ENCODE measurements around the gene PRKCH. TPM values are rescaled to one million over a fixed set of nuclear protein-coding genes. Genes with fewer than 3 reads are reported as not detected.

The PRKCH gene
- total and polyA plus RNA-seq, 4 donors = 1.8 to 77.2 (median 33.6) TPM

DNA sequence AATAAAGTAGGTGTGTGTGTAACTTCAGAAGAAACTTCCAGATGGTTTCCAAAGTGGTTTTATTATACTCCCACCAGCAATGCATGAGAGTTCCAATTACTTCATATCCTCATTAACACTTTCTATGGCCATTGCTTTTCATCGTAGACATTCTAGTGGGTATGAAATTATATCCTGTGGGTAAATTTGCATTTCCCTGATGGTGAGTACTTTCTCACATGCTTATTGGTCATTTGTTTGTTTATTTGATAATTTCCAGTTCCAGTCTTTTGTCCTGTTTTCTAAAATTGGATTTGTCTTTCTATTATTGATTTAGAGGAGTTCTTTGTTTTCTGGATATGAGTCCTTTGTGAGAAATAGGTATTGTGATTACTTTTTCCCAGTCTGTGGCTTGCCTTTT is 70.9 kb downstream of the PRKCH start:
- no peak overlapping the region for H3K27ac ChIP-seq (ENCODE audit: low read depth in 1 of 2, low read length in 2 of 2)
- H3K27me3 ChIP-seq (ENCODE audit: control insufficient read depth in 1 of 2, insufficient read depth in 2 of 2, low read length in 1 of 2) = no peaks in the 10 kb centered on the region
- no peak overlapping the region for H3K4me3 ChIP-seq (ENCODE audit: low read length in 2 of 2)
- H3K9me3 ChIP-seq (ENCODE audit: control insufficient read depth, low read length) = peaks cover 3% of the 10 kb centered on the region
- DNase-seq = no peak
- 87 to 93% methylated on average over 1 of the region's 1 CpG for WGBS, 2 donors
- ATAC-seq (ENCODE audit: low FRiP score) = no peak
- intact Hi-C loops (cut with DNase I) = no loop called here
- no peaks in the 10 kb centered on the region for H3K4me1 ChIP-seq (ENCODE audit: control insufficient read depth in 1 of 2, insufficient read depth in 2 of 2, low read length in 2 of 2)
- no peaks in the 10 kb centered on the region for H3K36me3 ChIP-seq (ENCODE audit: control insufficient read depth in 1 of 2, insufficient read depth in 2 of 2, low read length in 1 of 2)

- Histone ChIP-seq H3K4me1 (ENCODE audit: control insufficient read depth in 1 of 2, insufficient read depth in 2 of 2, low read length in 2 of 2) (no peaks in the 10 kb centered on the region), H3K27ac (ENCODE audit: low read depth in 1 of 2, low read length in 2 of 2) (no peak overlapping the region), H3K36me3 (ENCODE audit: control insufficient read depth in 1 of 2, insufficient read depth in 2 of 2, low read length in 1 of 2) (no peaks in the 10 kb centered on the region), H3K9me3 (ENCODE audit: control insufficient read depth, low read length) (peaks cover 3% of the 10 kb centered on the region), H3K27me3 (ENCODE audit: control insufficient read depth in 1 of 2, insufficient read depth in 2 of 2, low read length in 1 of 2) (no peaks in the 10 kb centered on the region), H3K4me3 (ENCODE audit: low read length in 2 of 2) (no peak overlapping the region)
- DNase-seq (no peak), ATAC-seq (ENCODE audit: low FRiP score) (no peak)
- intact Hi-C loops (cut with DNase I) = no loop called here
- WGBS, 2 donors = 91 to 96% methylated on average over 1 of the region's 1 CpG
Measured at GRCh38 chr14:61394542-61394941, 73.2 kb downstream of the PRKCH start.

DNA sequence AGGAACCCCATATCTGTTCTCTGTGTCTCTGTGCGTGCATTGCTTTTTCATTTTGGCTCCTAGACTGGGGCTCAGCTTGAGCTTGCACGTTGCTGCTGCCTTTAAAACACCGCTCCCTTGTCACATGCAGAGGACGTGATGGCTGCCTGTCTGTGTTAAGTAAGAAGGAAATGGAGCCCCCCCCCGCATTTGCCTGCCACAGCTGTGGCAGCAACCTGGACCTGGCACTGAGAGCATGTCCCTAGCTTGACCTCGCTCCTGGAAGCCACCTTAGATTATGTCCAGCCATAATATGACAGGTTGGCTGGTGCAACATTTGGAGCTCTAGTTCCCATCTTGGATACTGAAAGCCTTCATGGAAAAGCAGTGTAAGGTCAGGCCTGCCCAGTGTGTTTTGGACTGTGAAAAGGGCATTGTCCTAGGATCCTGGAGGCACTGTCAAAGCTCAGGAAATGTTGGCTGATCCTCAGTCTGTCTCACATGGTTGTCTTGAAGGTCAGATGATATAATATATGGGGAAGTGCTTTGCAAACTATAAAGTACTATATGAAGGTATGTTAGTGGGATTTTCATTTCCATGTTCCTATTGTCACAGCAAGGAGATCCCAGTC is 73.8 kb downstream of the PRKCH start:
- no peak for DNase-seq
- no peak for ATAC-seq (ENCODE audit: low FRiP score)
- no peak overlapping the region for H3K4me3 ChIP-seq (ENCODE audit: low read length in 2 of 2)
- no peaks in the 10 kb centered on the region for H3K27me3 ChIP-seq (ENCODE audit: control insufficient read depth in 1 of 2, insufficient read depth in 2 of 2, low read length in 1 of 2)
- intact Hi-C loops (cut with DNase I) = no loop called here
- WGBS, 2 donors = 64 to 65% methylated on average over 6 of the region's 6 CpGs
- no peak overlapping the region for H3K27ac ChIP-seq (ENCODE audit: low read depth in 1 of 2, low read length in 2 of 2)
- H3K9me3 ChIP-seq (ENCODE audit: control insufficient read depth, low read length) = peaks cover 3% of the 10 kb centered on the region
- no peaks in the 10 kb centered on the region for H3K36me3 ChIP-seq (ENCODE audit: control insufficient read depth in 1 of 2, insufficient read depth in 2 of 2, low read length in 1 of 2)
- H3K4me1 ChIP-seq (ENCODE audit: control insufficient read depth in 1 of 2, insufficient read depth in 2 of 2, low read length in 2 of 2) = no peaks in the 10 kb centered on the region

- Histone ChIP-seq H3K4me1 (ENCODE audit: control insufficient read depth in 1 of 2, insufficient read depth in 2 of 2, low read length in 2 of 2) (no peaks in the 10 kb centered on the region), H3K4me3 (ENCODE audit: low read length in 2 of 2) (no peak overlapping the region), H3K27me3 (ENCODE audit: control insufficient read depth in 1 of 2, insufficient read depth in 2 of 2, low read length in 1 of 2) (no peaks in the 10 kb centered on the region), H3K27ac (ENCODE audit: low read depth in 1 of 2, low read length in 2 of 2) (no peak overlapping the region), H3K36me3 (ENCODE audit: control insufficient read depth in 1 of 2, insufficient read depth in 2 of 2, low read length in 1 of 2) (no peaks in the 10 kb centered on the region), H3K9me3 (ENCODE audit: control insufficient read depth, low read length) (peaks cover 3% of the 10 kb centered on the region)
- ATAC-seq (ENCODE audit: low FRiP score) (no peak), DNase-seq (no peak)
- 74 to 76% methylated on average over 1 of the region's 1 CpG for WGBS, 2 donors
- intact Hi-C loops (cut with DNase I) = no loop called here
Measured at GRCh38 chr14:61396279-61396678, 74.9 kb downstream of the PRKCH start.

DNA sequence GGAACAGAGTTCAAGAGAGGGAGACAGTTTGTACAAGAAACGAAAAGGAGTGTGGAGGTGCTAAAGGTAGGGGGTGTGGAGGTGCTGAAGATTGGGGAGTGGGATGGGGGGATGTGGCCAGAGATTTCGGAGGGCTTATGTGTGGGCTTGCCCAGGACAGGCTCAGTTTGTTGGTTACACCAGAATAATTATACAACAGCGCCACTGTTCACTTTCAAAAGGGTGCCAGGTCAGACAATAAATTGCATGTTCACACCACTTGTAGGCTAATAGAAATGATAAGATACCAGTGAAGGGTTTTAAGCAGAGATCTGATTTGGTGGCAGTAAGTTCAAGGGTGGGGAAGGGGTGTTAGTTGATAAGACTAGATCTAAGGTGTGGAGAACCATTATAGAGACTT is 75.3 kb downstream of the PRKCH start:
- Histone ChIP-seq H3K27ac (ENCODE audit: low read depth in 1 of 2, low read length in 2 of 2) (no peak overlapping the region), H3K36me3 (ENCODE audit: control insufficient read depth in 1 of 2, insufficient read depth in 2 of 2, low read length in 1 of 2) (no peaks in the 10 kb centered on the region), H3K4me1 (ENCODE audit: control insufficient read depth in 1 of 2, insufficient read depth in 2 of 2, low read length in 2 of 2) (no peaks in the 10 kb centered on the region), H3K4me3 (ENCODE audit: low read length in 2 of 2) (no peak overlapping the region), H3K9me3 (ENCODE audit: control insufficient read depth, low read length) (peaks cover 3% of the 10 kb centered on the region), H3K27me3 (ENCODE audit: control insufficient read depth in 1 of 2, insufficient read depth in 2 of 2, low read length in 1 of 2) (no peaks in the 10 kb centered on the region)
- ATAC-seq (ENCODE audit: low FRiP score) (no peak), DNase-seq (no peak)
- 81 to 89% methylated on average over 3 of the region's 3 CpGs for WGBS, 2 donors
- intact Hi-C loops (cut with DNase I) = no loop called here

DNA sequence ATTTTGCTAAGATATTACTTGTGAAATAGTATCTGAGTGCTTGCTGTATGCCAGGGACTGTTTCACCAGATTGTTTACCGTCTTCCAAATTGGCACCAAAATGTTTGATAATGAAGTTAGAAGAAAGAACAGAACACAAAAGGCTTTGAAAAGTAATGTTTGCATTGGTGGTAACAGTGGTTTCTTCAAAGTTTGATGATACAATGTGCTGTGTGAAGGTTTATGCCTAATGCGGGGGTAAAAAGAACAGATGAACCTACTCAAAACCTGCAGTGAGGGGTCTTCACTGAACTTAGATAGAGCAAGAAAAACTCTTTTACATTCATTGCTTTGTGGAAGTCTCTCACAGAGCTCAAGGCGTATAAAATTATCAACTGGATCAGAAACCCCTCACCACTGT is 76.2 kb downstream of the PRKCH start:
- no peak for DNase-seq
- intact Hi-C loops (cut with DNase I) = no loop called here
- Histone ChIP-seq H3K27me3 (ENCODE audit: control insufficient read depth in 1 of 2, insufficient read depth in 2 of 2, low read length in 1 of 2) (no peaks in the 10 kb centered on the region), H3K4me3 (ENCODE audit: low read length in 2 of 2) (no peak overlapping the region), H3K27ac (ENCODE audit: low read depth in 1 of 2, low read length in 2 of 2) (no peak overlapping the region), H3K36me3 (ENCODE audit: control insufficient read depth in 1 of 2, insufficient read depth in 2 of 2, low read length in 1 of 2) (no peaks in the 10 kb centered on the region), H3K4me1 (ENCODE audit: control insufficient read depth in 1 of 2, insufficient read depth in 2 of 2, low read length in 2 of 2) (no peaks in the 10 kb centered on the region), H3K9me3 (ENCODE audit: control insufficient read depth, low read length) (peaks cover 3% of the 10 kb centered on the region)
- 85 to 88% methylated on average over 3 of the region's 3 CpGs for WGBS, 2 donors
- no peak for ATAC-seq (ENCODE audit: low FRiP score)

GRCh38 chr14:61398221-61398620 is 76.8 kb downstream of the PRKCH start:
- DNase-seq = no peak
- 79 to 86% methylated on average over 2 of the region's 2 CpGs for WGBS, 2 donors
- H3K4me1 ChIP-seq (ENCODE audit: control insufficient read depth in 1 of 2, insufficient read depth in 2 of 2, low read length in 2 of 2) = no peaks in the 10 kb centered on the region

DNA sequence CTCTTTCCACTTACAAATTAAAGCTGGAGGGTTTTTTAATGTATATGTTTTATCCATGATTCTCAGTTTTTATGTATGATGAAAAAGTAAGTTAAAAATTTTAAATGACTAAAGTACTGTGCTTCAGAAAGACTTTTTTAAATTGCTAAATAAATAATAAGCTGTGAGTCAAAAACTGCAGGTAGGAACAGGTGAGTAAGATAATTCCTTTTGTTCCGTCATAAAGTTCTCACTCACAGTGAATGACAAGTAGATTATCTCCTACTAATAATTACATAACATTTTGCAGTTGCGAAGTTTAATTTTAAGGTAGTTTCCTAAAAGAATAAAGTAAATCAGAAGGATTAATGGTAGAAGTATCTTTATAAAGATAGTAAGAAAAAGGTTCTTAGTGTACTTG is 78.0 kb downstream of the PRKCH start:
- DNase-seq (no peak), ATAC-seq (ENCODE audit: low FRiP score) (no peak)
- Histone ChIP-seq H3K4me1 (ENCODE audit: control insufficient read depth in 1 of 2, insufficient read depth in 2 of 2, low read length in 2 of 2) (no peaks in the 10 kb centered on the region), H3K9me3 (ENCODE audit: control insufficient read depth, low read length) (peaks cover 3% of the 10 kb centered on the region), H3K36me3 (ENCODE audit: control insufficient read depth in 1 of 2, insufficient read depth in 2 of 2, low read length in 1 of 2) (no peaks in the 10 kb centered on the region), H3K4me3 (ENCODE audit: low read length in 2 of 2) (no peak overlapping the region), H3K27ac (ENCODE audit: low read depth in 1 of 2, low read length in 2 of 2) (no peak overlapping the region), H3K27me3 (ENCODE audit: control insufficient read depth in 1 of 2, insufficient read depth in 2 of 2, low read length in 1 of 2) (no peaks in the 10 kb centered on the region)
- WGBS, 2 donors = 91 to 92% methylated on average over 2 of the region's 2 CpGs
- intact Hi-C loops (cut with DNase I) = no loop called here

More at GRCh38 chr14:61398221-61398620, 76.8 kb downstream of the PRKCH start:
- intact Hi-C loops (cut with DNase I) = no loop called here
- ATAC-seq (ENCODE audit: low FRiP score) = no peak
- no peak overlapping the region for H3K4me3 ChIP-seq (ENCODE audit: low read length in 2 of 2)
- H3K36me3 ChIP-seq (ENCODE audit: control insufficient read depth in 1 of 2, insufficient read depth in 2 of 2, low read length in 1 of 2) = no peaks in the 10 kb centered on the region
- peaks cover 3% of the 10 kb centered on the region for H3K9me3 ChIP-seq (ENCODE audit: control insufficient read depth, low read length)
- H3K27me3 ChIP-seq (ENCODE audit: control insufficient read depth in 1 of 2, insufficient read depth in 2 of 2, low read length in 1 of 2) = no peaks in the 10 kb centered on the region
- H3K27ac ChIP-seq (ENCODE audit: low read depth in 1 of 2, low read length in 2 of 2) = no peak overlapping the region

DNA sequence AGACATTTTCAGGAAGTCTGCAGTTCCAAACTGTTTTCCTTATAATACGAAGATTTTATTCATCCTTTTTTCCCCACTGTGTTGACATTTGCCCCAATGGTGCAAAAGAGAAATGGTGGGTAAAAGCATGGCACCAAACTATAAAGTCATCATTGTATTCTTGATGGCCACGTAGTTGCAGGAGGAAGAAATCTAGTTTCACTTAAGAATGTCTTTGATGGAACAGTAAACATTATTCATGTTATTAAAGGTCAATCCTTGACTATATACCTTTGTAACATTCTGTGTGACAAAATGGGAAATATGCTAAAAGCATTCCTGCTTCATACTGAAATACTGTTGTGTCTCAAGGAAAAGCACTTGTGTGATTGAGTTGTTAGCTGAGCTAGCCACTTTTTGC is 80.1 kb downstream of the PRKCH start:
- 61 to 65% methylated on average over 2 of the region's 2 CpGs for WGBS, 2 donors
- ATAC-seq (ENCODE audit: low FRiP score) (no peak), DNase-seq (no peak)
- Histone ChIP-seq H3K27ac (ENCODE audit: low read depth in 1 of 2, low read length in 2 of 2) (no peak overlapping the region), H3K9me3 (ENCODE audit: control insufficient read depth, low read length) (no peaks in the 10 kb centered on the region), H3K36me3 (ENCODE audit: control insufficient read depth in 1 of 2, insufficient read depth in 2 of 2, low read length in 1 of 2) (no peaks in the 10 kb centered on the region), H3K27me3 (ENCODE audit: control insufficient read depth in 1 of 2, insufficient read depth in 2 of 2, low read length in 1 of 2) (no peaks in the 10 kb centered on the region), H3K4me1 (ENCODE audit: control insufficient read depth in 1 of 2, insufficient read depth in 2 of 2, low read length in 2 of 2) (no peaks in the 10 kb centered on the region), H3K4me3 (ENCODE audit: low read length in 2 of 2) (no peak overlapping the region)
- intact Hi-C loops (cut with DNase I) = no loop called here
